ENCODE results near the gene TMEM26.
"Not testable (repeated sequence)": the region's sequence is repeated elsewhere in the genome, so short reads cannot be mapped to it uniquely, and the experiment has no call there.

TMEM26 gene

DNA sequence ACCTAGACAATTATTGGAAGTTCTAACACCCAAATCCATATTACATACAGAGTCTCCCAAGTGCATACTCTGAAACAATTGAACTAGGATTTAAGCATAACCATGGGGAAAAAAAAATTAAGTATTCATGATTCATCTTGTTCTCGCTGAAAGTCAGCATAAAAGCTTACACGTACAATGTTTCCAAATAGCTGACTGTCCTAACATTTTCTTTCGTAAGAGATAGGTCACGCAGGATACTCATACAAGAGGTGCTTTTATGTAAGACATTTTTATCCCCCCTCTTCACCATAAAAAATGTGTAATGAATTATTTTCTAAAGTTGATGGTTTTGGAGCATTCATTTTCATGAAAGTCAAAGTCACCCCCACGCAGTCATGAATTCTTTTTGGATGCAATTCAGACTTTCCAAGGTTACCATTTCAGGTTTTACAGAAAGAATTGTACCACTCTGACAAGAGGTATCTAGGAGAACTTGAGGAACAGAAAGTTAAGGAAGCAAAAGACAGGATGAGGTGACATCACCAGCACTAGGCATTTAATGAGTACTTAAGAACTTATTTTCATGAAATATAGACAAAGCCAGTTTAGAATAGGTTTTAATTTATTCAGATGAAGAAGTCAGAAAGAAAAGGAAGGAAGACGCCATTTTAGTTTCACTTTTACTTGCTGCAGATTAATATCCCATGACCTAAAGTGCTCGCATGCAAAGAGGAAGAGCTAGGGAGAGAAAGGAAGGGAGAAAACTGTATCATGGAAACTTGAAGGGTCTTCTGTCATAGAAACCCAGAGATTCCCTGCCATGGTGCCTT, 55.8 kb downstream of the TMEM26 start:
- DNase-seq, result no peak

DNA sequence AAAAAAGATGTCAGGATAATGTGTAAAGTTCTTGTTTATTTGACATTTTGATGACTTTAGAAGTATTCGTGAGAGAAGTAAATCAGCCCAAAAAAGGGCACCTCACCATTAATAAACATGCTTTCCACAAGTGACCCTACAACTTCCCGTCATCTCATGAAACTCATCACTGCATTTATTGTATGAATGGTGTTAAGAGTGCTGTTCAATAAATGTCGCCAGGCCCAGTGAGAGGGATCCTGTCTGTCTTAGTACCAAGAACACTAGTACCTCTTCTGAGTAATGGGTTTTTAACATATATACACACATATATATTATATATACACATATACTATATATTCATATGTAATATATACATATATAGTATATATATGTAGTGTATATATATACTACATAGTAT, 61.9 kb downstream of the TMEM26 start:
- no peak for DNase-seq

DNA sequence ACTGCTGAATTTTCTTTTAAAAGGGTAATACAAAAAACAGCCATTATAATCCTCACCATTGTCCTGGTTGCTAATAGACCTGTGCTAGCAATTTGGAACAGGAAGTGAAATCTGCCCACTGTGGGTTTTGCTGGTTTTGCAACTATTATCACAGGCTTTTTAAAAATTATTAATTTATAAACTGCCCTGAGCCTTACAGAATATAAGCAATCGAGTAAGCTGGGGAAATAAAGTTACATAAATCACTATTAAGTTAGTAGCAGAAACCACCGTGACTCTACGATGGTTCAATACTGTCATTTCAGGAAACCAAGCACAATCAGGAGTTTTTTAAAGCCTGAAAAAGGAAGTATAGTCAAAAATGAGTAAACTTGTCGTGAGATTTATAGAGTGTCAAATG, 62.3 kb downstream of the TMEM26 start:
- DNase-seq, result no peak

DNA sequence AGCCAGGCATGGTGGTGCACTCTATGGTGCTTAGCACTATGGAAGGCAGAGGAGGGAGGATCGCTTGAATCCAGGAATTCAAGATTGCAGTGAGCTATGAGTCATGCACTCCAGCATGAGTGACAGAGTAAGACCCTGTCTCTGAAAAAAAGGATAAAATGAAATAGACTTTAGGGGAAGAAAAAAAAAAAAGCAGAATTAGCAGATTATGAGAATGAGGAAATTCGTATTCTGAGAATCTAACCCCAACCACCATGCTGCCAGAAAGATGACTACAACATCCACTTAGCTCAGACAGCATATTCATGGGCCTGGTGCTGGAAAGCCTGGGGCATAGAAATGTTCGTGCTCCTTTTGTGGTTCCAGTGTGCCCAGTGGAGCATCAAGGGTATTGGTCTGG, 63.3 kb downstream of the TMEM26 start:
- no peak for DNase-seq

DNA sequence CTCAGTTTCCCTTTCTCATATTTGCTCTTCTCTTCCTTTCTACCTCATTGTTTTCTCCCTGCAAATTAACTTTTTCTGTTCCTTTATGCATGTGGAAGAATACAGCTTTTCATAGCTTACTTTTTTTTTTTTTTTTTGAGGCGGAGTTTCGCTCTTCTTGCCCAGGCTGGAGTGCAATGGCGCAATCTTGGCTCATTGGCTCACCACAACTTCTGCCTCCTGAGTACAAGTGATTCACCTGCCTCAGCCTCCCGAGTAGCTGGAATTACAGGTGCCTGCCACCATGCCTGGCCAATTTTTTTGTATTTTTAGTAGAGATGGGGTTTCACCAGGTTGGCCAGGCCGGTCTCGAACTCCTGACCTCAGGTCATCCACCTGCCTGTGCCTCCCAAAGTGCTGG, 64.2 kb downstream of the TMEM26 start:
- not testable (repeated sequence) for DNase-seq

DNA sequence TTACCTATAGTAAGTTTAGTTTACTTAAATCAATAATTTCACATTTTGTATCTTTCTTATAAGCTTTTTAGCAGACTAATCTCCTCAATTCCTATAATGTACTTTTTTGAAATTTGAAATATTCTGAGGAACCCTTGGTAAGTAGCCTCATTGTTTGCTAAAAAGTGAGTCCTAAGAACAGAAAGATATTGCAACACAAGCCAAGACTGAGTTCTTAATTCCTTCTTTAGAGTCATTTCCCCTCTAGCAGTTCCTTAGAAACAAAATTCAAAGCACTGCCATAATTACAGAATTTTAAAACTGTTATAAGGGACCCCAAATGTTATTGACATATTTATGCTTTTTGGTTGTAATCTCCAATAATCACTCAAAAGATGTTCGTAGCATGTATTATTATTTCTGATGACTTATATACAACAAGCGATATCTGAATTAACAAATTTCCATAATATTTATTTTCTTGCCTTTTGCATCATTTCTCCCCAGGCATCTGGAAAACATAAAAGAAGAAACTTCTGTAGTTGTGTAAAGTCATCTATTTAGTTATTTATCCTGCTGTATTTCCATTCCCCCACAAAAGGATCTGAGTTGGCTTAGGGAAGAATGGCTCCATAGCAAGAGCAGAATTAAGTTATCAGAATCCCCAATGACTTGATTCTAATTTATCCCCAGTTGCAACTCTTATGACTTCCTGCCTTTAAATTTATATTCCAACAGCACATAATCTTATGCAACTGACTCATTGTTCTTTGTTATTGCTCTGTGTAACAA, 67.8 kb downstream of the TMEM26 start:
- no peak for DNase-seq

DNA sequence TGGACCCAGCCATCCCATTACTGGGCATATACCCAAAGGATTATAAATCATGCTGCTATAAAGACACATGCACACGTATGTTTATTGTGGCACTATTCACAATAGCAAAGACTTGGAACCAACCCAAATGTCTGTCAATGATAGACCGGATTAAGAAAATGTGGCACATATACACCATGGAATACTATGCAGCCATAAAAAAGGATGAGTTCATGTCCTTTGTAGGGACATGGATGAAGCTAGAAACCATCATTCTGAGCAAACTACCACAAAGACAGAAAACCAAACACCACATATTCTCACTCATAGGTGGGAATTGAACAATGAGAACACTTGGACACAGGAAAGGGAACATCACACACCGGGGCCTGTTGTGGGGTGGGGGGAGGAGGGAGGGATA, 72.0 kb downstream of the TMEM26 start:
- not testable (repeated sequence) for DNase-seq

DNA sequence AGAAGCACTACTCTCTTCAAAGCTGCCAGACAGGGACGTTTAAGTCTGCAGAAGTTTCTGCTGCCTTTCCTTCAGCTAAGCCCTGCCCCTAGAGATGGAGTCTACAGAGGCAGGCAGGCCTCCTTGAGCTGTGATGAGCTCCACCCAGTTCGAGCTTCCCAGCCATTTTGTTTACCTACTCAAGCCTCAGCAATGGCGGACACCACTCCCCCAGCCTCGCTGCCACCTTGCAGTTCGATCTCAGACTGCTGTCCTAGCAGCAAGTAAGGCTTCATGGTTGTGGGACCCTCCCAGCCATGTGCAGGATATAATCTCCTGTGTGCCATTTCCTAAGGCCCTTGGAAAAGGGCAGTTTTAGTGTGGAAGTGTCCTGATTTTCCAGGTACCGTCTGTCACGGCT, 74.3 kb downstream of the TMEM26 start:
- no peak for DNase-seq

DNA sequence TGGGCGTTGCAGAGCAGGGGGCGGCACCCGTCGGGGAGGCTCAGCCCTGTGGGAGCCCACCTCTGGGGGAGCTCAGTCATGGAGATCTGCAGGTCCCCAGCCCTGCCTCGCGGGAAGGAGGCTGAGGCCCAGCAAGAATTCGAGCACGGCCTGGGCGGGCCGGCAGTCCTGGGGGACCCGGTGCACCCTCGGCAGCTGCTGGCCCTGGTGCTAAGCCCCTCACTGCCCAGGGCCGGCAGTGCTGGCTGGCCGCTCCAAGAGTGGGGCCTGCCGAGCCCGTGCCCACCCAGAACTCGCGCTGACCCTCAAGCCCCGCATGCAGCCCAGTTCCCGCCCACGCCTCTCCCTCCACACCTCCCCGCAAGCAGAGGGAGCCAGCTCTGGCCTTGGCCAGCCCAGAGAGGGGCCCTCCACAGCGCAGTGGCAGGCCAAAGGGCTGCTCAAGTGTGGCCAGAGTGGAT, 76.2 kb downstream of the TMEM26 start:
- DNase-seq, result no peak

DNA sequence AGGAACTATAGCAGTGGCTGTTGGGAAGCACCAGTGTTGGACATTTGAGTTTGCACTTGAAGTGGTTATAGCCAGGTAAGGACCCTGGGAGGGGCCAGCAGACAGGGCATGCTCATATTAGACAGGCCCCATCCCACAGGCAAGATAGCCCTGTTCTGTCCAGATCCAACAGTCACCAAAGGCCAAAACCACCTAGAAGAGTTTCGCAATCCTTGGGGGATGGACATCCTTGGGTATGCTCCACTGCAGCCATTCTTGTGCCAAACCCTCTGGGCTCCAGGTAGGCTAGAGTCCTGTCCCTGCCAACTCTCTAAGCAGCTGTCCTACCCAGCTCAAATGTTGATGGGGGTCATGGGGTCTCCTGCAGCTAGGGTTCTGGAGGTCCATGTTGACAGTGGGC, 76.8 kb downstream of the TMEM26 start:
- no peak for DNase-seq

DNA sequence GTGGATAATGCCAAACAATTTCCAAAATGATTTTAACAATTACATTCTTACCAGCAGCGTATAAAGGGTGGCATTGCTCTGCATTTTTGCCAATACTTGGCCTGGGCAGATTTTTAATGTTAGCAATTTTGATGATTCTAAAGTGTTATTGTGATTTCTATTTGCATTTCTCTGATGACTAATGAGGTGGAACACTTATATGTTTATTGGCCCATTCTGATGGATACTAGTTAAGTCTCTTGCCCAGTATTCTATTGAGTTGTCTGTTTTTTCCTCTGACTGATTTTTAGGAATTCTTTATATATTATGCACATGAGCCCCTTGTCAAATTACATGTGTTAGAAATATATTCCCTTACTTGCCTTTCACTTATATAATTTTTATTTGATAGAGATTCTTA, 86.8 kb downstream of the TMEM26 start:
- no peak for DNase-seq

DNA sequence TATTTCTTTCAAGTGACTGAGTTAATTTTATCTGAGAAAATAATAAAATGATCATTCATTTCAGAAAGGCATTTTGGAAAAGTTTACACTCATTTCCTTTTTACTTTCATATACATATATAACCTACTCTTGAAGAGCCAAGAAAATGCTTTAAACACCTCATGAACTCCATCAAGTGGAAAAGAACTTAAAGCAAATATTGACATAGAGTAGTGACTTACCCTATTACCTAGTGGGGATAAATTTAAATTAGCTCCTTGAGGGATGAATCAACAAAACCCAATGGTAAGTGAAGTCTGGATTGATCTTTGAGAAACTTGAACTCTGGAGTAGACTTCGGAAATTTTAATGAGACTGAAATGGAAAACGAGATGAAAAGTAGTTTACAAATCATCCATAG, 88.6 kb downstream of the TMEM26 start:
- no peak for DNase-seq

DNA sequence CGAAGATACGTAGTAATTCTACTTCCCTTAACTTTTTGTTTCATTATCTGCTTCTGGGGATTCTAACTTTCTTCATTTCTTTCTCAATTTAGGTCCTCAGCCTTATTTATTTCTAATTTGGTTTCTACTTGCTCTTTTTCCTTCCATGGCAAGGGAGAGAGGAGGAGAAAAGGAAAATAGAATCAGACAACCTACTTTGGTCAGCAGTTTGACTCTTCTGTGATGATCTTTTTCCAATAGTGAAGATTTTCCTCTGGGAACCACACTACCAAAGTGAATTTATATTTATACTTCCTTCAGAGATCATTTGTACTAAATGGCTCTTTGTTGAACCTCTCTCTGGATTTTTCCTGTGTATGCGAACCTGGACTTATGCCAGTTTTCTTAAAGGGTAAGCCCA, 90.2 kb downstream of the TMEM26 start:
- no peak for DNase-seq

DNA sequence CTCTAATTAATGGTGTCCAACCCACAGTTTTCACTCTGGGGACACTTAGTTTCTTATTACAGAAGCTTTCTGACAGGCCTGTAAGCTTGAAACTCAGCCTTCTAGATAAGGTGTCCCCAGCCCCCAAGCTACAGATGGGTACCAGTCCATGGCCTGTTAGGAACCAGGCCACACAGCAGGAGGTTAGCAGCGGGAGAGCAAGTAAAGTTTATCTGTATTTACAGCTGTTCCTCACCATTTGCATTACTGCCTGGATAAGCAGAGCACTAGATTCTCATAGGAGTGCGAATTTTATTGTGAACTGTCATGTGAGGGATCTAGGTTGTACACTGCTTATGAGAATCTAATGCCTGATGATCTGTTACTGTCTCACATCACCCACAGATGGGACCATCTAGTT, 93.7 kb downstream of the TMEM26 start:
- no peak for DNase-seq

DNA sequence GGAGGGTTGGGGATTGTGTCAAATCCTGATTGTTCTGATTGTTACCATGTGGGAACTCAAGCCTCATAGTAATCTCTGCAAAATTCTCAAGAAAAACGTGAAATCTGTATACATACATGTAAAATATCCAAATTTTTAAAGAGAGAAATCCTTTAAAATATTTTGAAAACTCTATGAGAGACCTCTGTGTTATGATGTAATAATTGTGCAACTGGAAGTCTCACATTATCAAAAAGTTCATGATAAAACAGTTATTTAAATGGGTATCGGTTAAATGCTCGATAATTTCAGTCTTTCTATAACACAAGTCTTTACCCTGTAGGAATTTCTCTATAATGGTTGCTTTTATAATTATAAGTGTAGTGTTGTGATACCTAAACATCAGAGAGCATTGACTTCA, 95.5 kb downstream of the TMEM26 start:
- DNase-seq, result no peak

Data from activated CD4-positive, alpha-beta T cell treated with anti-CD3 and anti-CD28 coated beads, Interleukin-2, amount 50 U/mL, for 1 hour (primary cell).